IPS DF 6.9 (cell line): ENCODE data around the gene ATF7.
"Not testable (repeated sequence)": the region's sequence is repeated elsewhere in the genome, so short reads cannot be mapped to it uniquely, and the experiment has no call there.

ENCODE experiments used
- DNase-seq: peaks from one replicate; pipeline ENCODE4 v3.0.0-alpha.2; 2013; ENCODE audit warnings: low read depth, low spot score
- H3K27ac ChIP-seq: one replicate; pipeline ENCODE4 v1.5.1; 2013; ENCODE audit warnings: low read length, control low read depth
- H3K27me3 ChIP-seq: 2 replicates; pipeline ENCODE4 v1.6.1; 2013; ENCODE audit warnings: mild to moderate bottlenecking, low read length; ENCODE audit not compliant: control insufficient read depth, insufficient read depth
- H3K36me3 ChIP-seq: 2 replicates; pipeline ENCODE4 v1.6.1; 2013; ENCODE audit warnings: low read length; ENCODE audit not compliant: control insufficient read depth, insufficient read depth
- H3K4me1 ChIP-seq: 2 replicates; pipeline ENCODE4 v1.6.1; 2013; ENCODE audit warnings: low read length; ENCODE audit not compliant: control insufficient read depth, insufficient read depth
- H3K4me3 ChIP-seq: 2 replicates; pipeline ENCODE4 v1.5.1; 2013; ENCODE audit warnings: mild to moderate bottlenecking, low read length
- H3K9me3 ChIP-seq: 2 replicates; pipeline ENCODE4 v1.6.1; 2013; ENCODE audit warnings: low read length, inconsistent platforms; ENCODE audit not compliant: control insufficient read depth, insufficient read depth
- WGBS: extraction: QIAGEN DNeasy Blood & Tissue Kit; methylation state at CpG from one replicate; pipeline ENCODE4 v1.1.7; 2013; ENCODE audit warnings: mixed read lengths, missing lambda C conversion rate; ENCODE audit not compliant: insufficient read length, insufficient coverage; 5-methylcytosine and 5-hydroxymethylcytosine counted together

ATF7 gene

GRCh38 chr12:53657041-53657440 is 30.9 kb upstream of the ATF7 start:
- Histone ChIP-seq H3K36me3 (no peaks in the 10 kb centered on the region), H3K4me3 (no peak overlapping the region), H3K4me1 (no peaks in the 10 kb centered on the region), H3K9me3 (no peaks in the 10 kb centered on the region), H3K27me3 (no peaks in the 10 kb centered on the region), H3K27ac (no peak overlapping the region)
- no CpG with 5 or more reads among the region's 4 CpGs for WGBS
- no peak for DNase-seq

- DNase-seq = no peak
- WGBS = no CpG with 5 or more reads among the region's 2 CpGs
- H3K27ac ChIP-seq = no peak overlapping the region
Observed at GRCh38 chr12:53653595-53653994, 27.4 kb upstream of the ATF7 start.

GRCh38 chr12:53652366-53652765 is 26.2 kb upstream of the ATF7 start:
- DNase-seq = no peak
- WGBS = no CpG with 5 or more reads among the region's 1 CpG
- H3K9me3 ChIP-seq = no peaks in the 10 kb centered on the region

More at GRCh38 chr12:53653595-53653994, 27.4 kb upstream of the ATF7 start:
- Histone ChIP-seq H3K27me3 (no peaks in the 10 kb centered on the region), H3K9me3 (no peaks in the 10 kb centered on the region), H3K4me3 (no peak overlapping the region), H3K4me1 (no peaks in the 10 kb centered on the region), H3K36me3 (no peaks in the 10 kb centered on the region)

GRCh38 chr12:53651737-53652136 is 25.6 kb upstream of the ATF7 start:
- no peak for DNase-seq
- H3K4me1 ChIP-seq = no peaks in the 10 kb centered on the region
- no peaks in the 10 kb centered on the region for H3K36me3 ChIP-seq
- no CpG with 5 or more reads among the region's 1 CpG for WGBS
- H3K9me3 ChIP-seq = no peaks in the 10 kb centered on the region
- no peak overlapping the region for H3K27ac ChIP-seq
- H3K4me3 ChIP-seq = no peak overlapping the region
- H3K27me3 ChIP-seq = no peaks in the 10 kb centered on the region

More at GRCh38 chr12:53652366-53652765, 26.2 kb upstream of the ATF7 start:
- H3K27ac ChIP-seq = no peak overlapping the region
- no peak overlapping the region for H3K4me3 ChIP-seq
- H3K4me1 ChIP-seq = no peaks in the 10 kb centered on the region
- H3K36me3 ChIP-seq = no peaks in the 10 kb centered on the region
- H3K27me3 ChIP-seq = no peaks in the 10 kb centered on the region

GRCh38 chr12:53646300-53646699 is 20.1 kb upstream of the ATF7 start:
- not testable (repeated sequence) for H3K4me1 ChIP-seq, H3K9me3 ChIP-seq, H3K27me3 ChIP-seq, H3K27ac ChIP-seq, DNase-seq, H3K4me3 ChIP-seq, H3K36me3 ChIP-seq
- no CpG with 5 or more reads among the region's 4 CpGs for WGBS

GRCh38 chr12:53645165-53645564 is 19.0 kb upstream of the ATF7 start:
- Histone ChIP-seq H3K9me3 (no peaks in the 10 kb centered on the region), H3K4me3 (no peak overlapping the region), H3K27ac (no peak overlapping the region), H3K27me3 (no peaks in the 10 kb centered on the region), H3K36me3 (no peaks in the 10 kb centered on the region), H3K4me1 (no peaks in the 10 kb centered on the region)
- no CpG with 5 or more reads among the region's 3 CpGs for WGBS
- DNase-seq = no peak

GRCh38 chr12:53644133-53644532 is 18.0 kb upstream of the ATF7 start:
- Histone ChIP-seq H3K27ac (no peak overlapping the region), H3K4me1 (no peaks in the 10 kb centered on the region), H3K27me3 (no peaks in the 10 kb centered on the region), H3K36me3 (no peaks in the 10 kb centered on the region), H3K4me3 (no peak overlapping the region), H3K9me3 (no peaks in the 10 kb centered on the region)
- no CpG with 5 or more reads among the region's 3 CpGs for WGBS
- no peak for DNase-seq

GRCh38 chr12:53643232-53643979 is 17.2 kb upstream of the ATF7 start:
- H3K27me3 ChIP-seq = no peaks in the 10 kb centered on the region
- no peak overlapping the region for H3K27ac ChIP-seq
- H3K36me3 ChIP-seq = no peaks in the 10 kb centered on the region
- DNase-seq = no peak
- no peaks in the 10 kb centered on the region for H3K9me3 ChIP-seq
- H3K4me1 ChIP-seq = no peaks in the 10 kb centered on the region
- H3K4me3 ChIP-seq = no peak overlapping the region
- WGBS = no CpG with 5 or more reads among the region's 5 CpGs

GRCh38 chr12:53638057-53638456 is 11.9 kb upstream of the ATF7 start:
- no peak overlapping the region for H3K27ac ChIP-seq
- no CpG with 5 or more reads among the region's 2 CpGs for WGBS
- H3K36me3 ChIP-seq = no peaks in the 10 kb centered on the region
- no peak overlapping the region for H3K4me3 ChIP-seq
- H3K27me3 ChIP-seq = no peaks in the 10 kb centered on the region
- H3K4me1 ChIP-seq = no peaks in the 10 kb centered on the region
- H3K9me3 ChIP-seq = no peaks in the 10 kb centered on the region
- no peak for DNase-seq

- H3K9me3 ChIP-seq = no peaks in the 10 kb centered on the region
- no peak overlapping the region for H3K27ac ChIP-seq
- no peak overlapping the region for H3K4me3 ChIP-seq
- no peaks in the 10 kb centered on the region for H3K36me3 ChIP-seq
- no peak for DNase-seq
- no peaks in the 10 kb centered on the region for H3K4me1 ChIP-seq
- no CpG with 5 or more reads among the region's 2 CpGs for WGBS
- H3K27me3 ChIP-seq = no peaks in the 10 kb centered on the region
Observed at GRCh38 chr12:53636641-53637040, 10.5 kb upstream of the ATF7 start.

GRCh38 chr12:53635708-53636107 is 9.5 kb upstream of the ATF7 start:
- not testable (repeated sequence) for H3K27ac ChIP-seq, H3K36me3 ChIP-seq, DNase-seq, H3K4me3 ChIP-seq, H3K4me1 ChIP-seq, H3K27me3 ChIP-seq, H3K9me3 ChIP-seq
